ENCODE results near the gene ABRACL.

GRCh38 chr6:138991206-138991605 lies 37.3 kb upstream of the ABRACL start:
- TF ChIP-seq CTCF (IDR thresholded peaks at IDR 0.05; ENCODE audit: poor library complexity) (no peak), EZH2 (IDR thresholded peaks at IDR 0.05; ENCODE audit: borderline replicate concordance) (no peak), EZH2phosphoT487 (IDR thresholded peaks at IDR 0.05; ENCODE audit: low read depth, severe bottlenecking, unreplicated experiment) (no peak)
